ENCODE results near the gene TBC1D21.
A peak's percentile ranks its signal among the peaks of the same experiment; 100 is the strongest.

TBC1D21 gene

DNA sequence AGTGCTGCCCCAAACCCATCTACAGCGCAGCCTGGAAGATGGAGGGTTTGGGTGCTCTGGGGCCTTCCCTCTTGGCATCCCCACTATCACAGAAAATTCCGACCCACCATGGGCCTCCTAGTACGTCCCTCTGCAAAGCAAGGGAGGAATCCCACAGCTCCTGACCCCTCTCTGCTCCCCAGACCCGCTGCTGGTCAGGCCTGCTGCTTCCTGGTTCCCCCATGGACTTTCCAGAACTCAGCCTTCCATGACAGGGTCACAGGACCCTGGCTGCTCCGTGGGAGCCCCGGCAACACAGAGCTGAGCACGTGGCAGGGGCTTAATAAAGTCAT lies 49.8 kb downstream of the TBC1D21 start:
- H3K4me3 ChIP-seq (ENCODE audit: low read depth in 1 of 2, low read length in 1 of 2) = no peak overlapping the region
- H3K4me1 ChIP-seq (ENCODE audit: control insufficient read depth in 1 of 2, insufficient read depth in 1 of 2, low read depth in 1 of 2, low read length in 1 of 2) = peaks cover 61 to 79% of the 10 kb centered on the region in 2 experiments
- H3K36me3 ChIP-seq = no peaks in the 10 kb centered on the region
- peaks cover 37% of the 10 kb centered on the region for H3K27me3 ChIP-seq
- peak overlapping the region; percentile 91 for H3K27ac ChIP-seq
- H3K9me3 ChIP-seq = no peaks in the 10 kb centered on the region
- TF ChIP-seq, protein P1, sequence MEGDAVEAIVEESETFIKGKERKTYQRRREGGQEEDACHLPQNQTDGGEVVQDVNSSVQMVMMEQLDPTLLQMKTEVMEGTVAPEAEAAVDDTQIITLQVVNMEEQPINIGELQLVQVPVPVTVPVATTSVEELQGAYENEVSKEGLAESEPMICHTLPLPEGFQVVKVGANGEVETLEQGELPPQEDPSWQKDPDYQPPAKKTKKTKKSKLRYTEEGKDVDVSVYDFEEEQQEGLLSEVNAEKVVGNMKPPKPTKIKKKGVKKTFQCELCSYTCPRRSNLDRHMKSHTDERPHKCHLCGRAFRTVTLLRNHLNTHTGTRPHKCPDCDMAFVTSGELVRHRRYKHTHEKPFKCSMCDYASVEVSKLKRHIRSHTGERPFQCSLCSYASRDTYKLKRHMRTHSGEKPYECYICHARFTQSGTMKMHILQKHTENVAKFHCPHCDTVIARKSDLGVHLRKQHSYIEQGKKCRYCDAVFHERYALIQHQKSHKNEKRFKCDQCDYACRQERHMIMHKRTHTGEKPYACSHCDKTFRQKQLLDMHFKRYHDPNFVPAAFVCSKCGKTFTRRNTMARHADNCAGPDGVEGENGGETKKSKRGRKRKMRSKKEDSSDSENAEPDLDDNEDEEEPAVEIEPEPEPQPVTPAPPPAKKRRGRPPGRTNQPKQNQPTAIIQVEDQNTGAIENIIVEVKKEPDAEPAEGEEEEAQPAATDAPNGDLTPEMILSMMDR (IDR thresholded peaks at IDR 0.05) = no peak

DNA sequence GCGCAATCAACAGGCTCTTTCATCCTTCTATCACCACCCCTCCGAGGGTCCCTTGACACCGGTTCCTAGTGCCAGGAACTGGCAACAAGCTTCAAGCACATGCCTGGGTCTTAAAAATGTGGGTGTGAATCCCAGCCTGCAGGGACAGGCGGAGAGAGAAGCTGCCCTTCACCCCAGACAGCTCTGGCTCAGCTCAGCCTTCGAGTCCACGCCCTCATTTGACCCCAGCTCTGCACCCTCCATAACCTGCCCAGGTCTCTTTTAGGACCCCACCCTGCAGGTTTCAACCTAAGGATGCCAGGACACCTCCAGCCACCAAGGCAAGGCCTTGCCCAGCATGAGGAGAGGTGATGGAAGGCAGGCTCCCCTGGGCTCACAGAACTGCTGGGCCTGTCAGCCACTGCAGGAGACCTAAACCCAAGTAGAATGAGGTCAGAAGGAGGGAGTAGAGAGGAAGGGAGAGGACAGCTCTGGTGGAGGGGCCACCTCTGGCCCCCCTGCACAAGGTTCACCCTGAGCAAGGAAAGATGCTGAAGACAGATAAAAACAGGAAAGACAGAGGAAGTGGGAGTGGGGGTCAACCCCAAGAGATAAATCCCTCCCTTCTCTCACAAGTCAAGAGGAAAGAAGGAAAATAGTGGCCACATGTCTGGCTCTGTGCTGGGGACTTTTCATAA lies 50.3 kb downstream of the TBC1D21 start:
- Histone ChIP-seq H3K27ac (peak overlapping the region; percentile 23), H3K4me1 (ENCODE audit: control insufficient read depth in 1 of 2, insufficient read depth in 1 of 2, low read depth in 1 of 2, low read length in 1 of 2) (peaks cover 63 to 81% of the 10 kb centered on the region in 2 experiments), H3K27me3 (peaks cover 41% of the 10 kb centered on the region), H3K9me3 (no peaks in the 10 kb centered on the region), H3K4me3 (ENCODE audit: low read depth in 1 of 2, low read length in 1 of 2) (no peak overlapping the region), H3K36me3 (no peaks in the 10 kb centered on the region)
- TF ChIP-seq, protein P1 (IDR thresholded peaks at IDR 0.05) = no peak

DNA sequence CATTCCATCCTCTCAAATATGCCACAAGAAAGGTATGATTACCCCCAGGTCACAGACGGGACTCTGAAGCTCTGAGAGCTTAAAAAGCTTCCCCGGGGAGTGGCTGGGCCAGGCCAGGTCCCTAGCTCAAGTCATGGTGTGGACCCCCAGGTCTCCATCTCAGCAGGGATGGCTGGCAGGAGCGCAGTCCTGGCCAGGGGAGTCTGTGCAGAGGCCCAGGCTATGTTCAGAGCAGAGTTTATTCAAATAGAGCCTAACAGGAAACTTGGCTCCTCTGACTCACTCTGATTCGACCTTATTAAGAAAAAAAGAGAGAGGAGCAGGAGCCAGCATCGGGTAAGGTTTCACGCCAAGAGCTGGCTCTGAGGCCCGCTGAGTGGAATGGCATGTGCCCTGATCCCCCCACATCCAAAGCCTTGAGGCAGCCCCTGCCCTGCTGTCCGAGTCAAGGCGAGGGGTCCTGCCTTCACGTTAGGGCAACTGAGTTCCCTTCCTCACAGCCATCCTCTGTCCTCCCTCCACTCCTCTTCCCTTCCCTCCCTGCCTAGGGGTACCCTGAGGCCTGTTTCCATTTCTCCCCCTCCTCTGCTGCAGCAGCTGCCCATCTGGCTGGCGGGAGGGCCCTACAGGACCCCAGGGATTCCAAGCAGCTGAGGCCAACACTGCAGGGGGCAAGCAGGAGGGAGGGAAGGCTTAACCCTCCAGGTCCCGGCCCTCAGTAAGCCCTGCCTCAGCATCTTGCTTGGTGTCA lies 51.0 kb downstream of the TBC1D21 start:
- Histone ChIP-seq H3K4me1 (ENCODE audit: control insufficient read depth in 1 of 2, insufficient read depth in 1 of 2, low read depth in 1 of 2, low read length in 1 of 2) (peaks cover 56 to 75% of the 10 kb centered on the region in 2 experiments), H3K27ac (peak overlapping the region; percentile 23), H3K9me3 (no peaks in the 10 kb centered on the region), H3K36me3 (no peaks in the 10 kb centered on the region), H3K4me3 (ENCODE audit: low read depth in 1 of 2, low read length in 1 of 2) (no peak overlapping the region), H3K27me3 (peaks cover 48% of the 10 kb centered on the region)
- TF ChIP-seq, protein P1 (IDR thresholded peaks at IDR 0.05) = no peak

DNA sequence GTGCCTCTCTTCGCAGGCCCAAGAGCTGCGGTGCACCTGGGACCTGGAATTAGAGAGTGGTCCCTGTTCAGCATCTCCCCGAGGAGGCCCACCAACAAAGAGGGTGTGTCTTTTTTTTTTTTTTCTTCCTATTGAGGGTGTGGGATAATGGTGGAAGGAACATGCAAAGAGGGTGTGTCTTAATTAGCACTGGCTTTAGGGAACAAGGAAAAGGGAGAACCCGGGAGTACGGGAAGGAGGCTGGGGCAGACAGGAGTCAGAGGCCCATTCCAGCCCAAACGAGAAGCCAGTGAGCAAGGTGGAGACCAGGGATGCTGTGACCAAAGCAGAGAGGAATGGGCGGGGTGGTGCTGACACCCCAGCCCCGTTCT lies 52.5 kb downstream of the TBC1D21 start:
- Histone ChIP-seq H3K4me3 (ENCODE audit: low read depth in 1 of 2, low read length in 1 of 2) (peak overlapping the region; percentile 76 to 78), H3K4me1 (ENCODE audit: control insufficient read depth in 1 of 2, insufficient read depth in 1 of 2, low read depth in 1 of 2, low read length in 1 of 2) (peaks cover 41 to 60% of the 10 kb centered on the region in 2 experiments)
- TF ChIP-seq, protein P1 (IDR thresholded peaks at IDR 0.05) = no peak

DNA sequence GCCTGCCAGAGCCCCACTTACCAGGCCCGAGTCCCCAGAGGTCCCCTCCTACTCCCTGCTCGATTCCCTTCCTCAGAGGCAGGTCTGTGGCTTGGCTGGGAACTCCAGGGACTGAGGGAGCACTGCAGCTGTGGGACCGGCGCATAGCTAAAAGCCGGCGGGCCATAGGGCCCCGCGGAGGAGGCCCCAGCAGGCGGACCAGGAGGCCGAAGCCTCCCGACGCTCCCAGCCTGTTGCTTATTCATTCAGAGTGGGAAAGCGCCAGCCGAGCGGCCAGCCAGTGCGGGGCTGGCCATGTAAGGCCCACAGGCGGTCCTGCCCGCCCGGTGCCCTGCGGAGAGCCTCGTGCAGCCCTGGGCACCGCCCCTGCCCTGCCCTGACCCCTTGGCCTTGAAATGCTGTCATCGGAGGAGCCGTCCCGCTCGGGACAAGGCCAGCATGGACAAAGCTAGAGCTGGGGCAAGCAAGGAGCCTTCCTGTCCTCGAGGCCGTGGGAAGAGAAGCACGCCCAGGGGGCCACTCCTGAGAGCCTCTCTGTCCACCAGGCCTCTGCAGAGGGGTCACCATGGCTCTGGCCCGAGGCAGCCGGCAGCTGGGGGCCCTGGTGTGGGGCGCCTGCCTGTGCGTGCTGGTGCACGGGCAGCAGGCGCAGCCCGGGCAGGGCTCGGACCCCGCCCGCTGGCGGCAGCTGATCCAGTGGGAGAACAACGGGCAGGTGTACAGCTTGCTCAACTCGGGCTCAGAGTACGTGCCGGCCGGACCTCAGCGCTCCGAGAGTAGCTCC lies 53.0 kb downstream of the TBC1D21 start, which contains the start of gene LOXL1:
Gene LOXL1, plus strand, starts transcription at position 244 of the 784 bp plus-strand sequence. Its CDS starts 322 bp downstream, at position 566.
- Histone ChIP-seq H3K9me3 (no peaks in the 10 kb centered on the region), H3K36me3 (no peaks in the 10 kb centered on the region), H3K27me3 (peaks cover 54% of the 10 kb centered on the region), H3K27ac (peak within 1 kb of the TSS; percentile 74), H3K4me3 (ENCODE audit: low read depth in 1 of 2, low read length in 1 of 2) (peak within 1 kb of the TSS; percentile 76 to 78), H3K4me1 (ENCODE audit: control insufficient read depth in 1 of 2, insufficient read depth in 1 of 2, low read depth in 1 of 2, low read length in 1 of 2) (peaks cover 35 to 54% of the 10 kb centered on the region in 2 experiments)
- TF ChIP-seq, protein P1 (IDR thresholded peaks at IDR 0.05) = no peak

More for the DNA sequence above, 52.5 kb downstream of the TBC1D21 start:
- H3K9me3 ChIP-seq = no peaks in the 10 kb centered on the region
- no peak overlapping the region for H3K27ac ChIP-seq
- H3K27me3 ChIP-seq = peaks cover 54% of the 10 kb centered on the region
- no peaks in the 10 kb centered on the region for H3K36me3 ChIP-seq
